Hematopoietic multipotent progenitor cell treated with erythropoietin and hydrocortisone succinate and interleukin-3 and kit ligand, for 8 days (in vitro differentiated cells): ENCODE data around the gene MYO15B.
"Not testable (repeated sequence)": the region's sequence is repeated elsewhere in the genome, so short reads cannot be mapped to it uniquely, and the experiment has no call there.

Experiments
- DNase-seq: peaks from one replicate; pipeline ENCODE4 v3.0.0-alpha.2; 2015

Gene MYO15B

GRCh38 chr17:75576661-75577060, 10.9 kb upstream of the MYO15B start:
- no peak for DNase-seq

- DNase-seq = peak; percentile 26
These were observed 6.4 kb upstream of the MYO15B start for GRCh38 chr17:75581121-75581725.

GRCh38 chr17:75583197-75583596, 4.4 kb upstream of the MYO15B start:
- DNase-seq = not testable (repeated sequence)

- no peak for DNase-seq
These were observed 2.8 kb upstream of the MYO15B start for GRCh38 chr17:75584849-75585175.

GRCh38 chr17:75588596-75589011, 1.0 kb downstream of the MYO15B start:
- peak; percentile 9 for DNase-seq

GRCh38 chr17:75589012-75589918, 1.7 kb downstream of the MYO15B start:
- DNase-seq = peak; percentile 83

GRCh38 chr17:75589919-75590303, 2.3 kb downstream of the MYO15B start:
- DNase-seq = no peak

- no peak for DNase-seq
These were observed 2.7 kb downstream of the MYO15B start for GRCh38 chr17:75590314-75590761.

- no peak for DNase-seq
These were observed 3.5 kb downstream of the MYO15B start for GRCh38 chr17:75590849-75591721.

GRCh38 chr17:75591722-75592302, 4.2 kb downstream of the MYO15B start:
- no peak for DNase-seq

GRCh38 chr17:75592348-75593020, 4.9 kb downstream of the MYO15B start:
- no peak for DNase-seq

- not testable (repeated sequence) for DNase-seq
These were observed 5.8 kb downstream of the MYO15B start for GRCh38 chr17:75593430-75593829.

- no peak for DNase-seq
These were observed 7.1 kb downstream of the MYO15B start for GRCh38 chr17:75594499-75595283.

- DNase-seq = no peak
These were observed 7.8 kb downstream of the MYO15B start for GRCh38 chr17:75595284-75595919.

GRCh38 chr17:75595920-75596313, 8.3 kb downstream of the MYO15B start:
- DNase-seq = no peak

GRCh38 chr17:75596320-75597087, 8.9 kb downstream of the MYO15B start:
- no peak for DNase-seq

GRCh38 chr17:75601057-75601987, 13.7 kb downstream of the MYO15B start:
- DNase-seq = peak; percentile 78

GRCh38 chr17:75602644-75603043, 15.0 kb downstream of the MYO15B start:
- DNase-seq = no peak

- no peak for DNase-seq
These were observed 15.5 kb downstream of the MYO15B start for GRCh38 chr17:75603123-75603522.
